Activated CD4-positive, alpha-beta T cell treated with anti-CD3 and anti-CD28 coated beads, Interleukin-2, amount 50 U/mL, for 24 hours (primary cell): Measurements from ENCODE around the gene MCOLN2.
"Not testable (repeated sequence)": the region's sequence is repeated elsewhere in the genome, so short reads cannot be mapped to it uniquely, and the experiment has no call there.

Experiments used
- DNase-seq, 2 donors: peaks; one replicate each; pipeline ENCODE4 v3.0.0-alpha.2; 2020; ENCODE audit warnings: low read depth in 1 of 2, low spot score in 1 of 2

Gene MCOLN2

GRCh38 chr1:84996846-84997666 is at the start of gene MCOLN2:
Gene MCOLN2 (minus strand): TSS chr1:84997113. CDS start chr1:84996872, 241 bp downstream.
- peak in 1 of 2 donors; percentile 30 for DNase-seq

- DNase-seq = no peak
These were observed 45.5 kb upstream of the MCOLN2 start for GRCh38 chr1:85042413-85042812.

- no peak for DNase-seq
These were observed 44.9 kb upstream of the MCOLN2 start for GRCh38 chr1:85041793-85042192.

GRCh38 chr1:85033221-85033620 is 36.3 kb upstream of the MCOLN2 start:
- DNase-seq = no peak

GRCh38 chr1:85030536-85030935 is 33.6 kb upstream of the MCOLN2 start:
- no peak for DNase-seq

- DNase-seq = no peak
These were observed 31.2 kb upstream of the MCOLN2 start for GRCh38 chr1:85028151-85028550.

GRCh38 chr1:85027242-85027983 is 30.5 kb upstream of the MCOLN2 start:
- DNase-seq = no peak

- DNase-seq = no peak
These were observed 29.0 kb upstream of the MCOLN2 start for GRCh38 chr1:85025940-85026339.

GRCh38 chr1:85024736-85025135 is 27.8 kb upstream of the MCOLN2 start:
- no peak for DNase-seq

- DNase-seq = no peak
These were observed 25.8 kb upstream of the MCOLN2 start for GRCh38 chr1:85022700-85023099.

- no peak for DNase-seq
These were observed 23.1 kb upstream of the MCOLN2 start for GRCh38 chr1:85019994-85020393.

- DNase-seq = no peak
These were observed 18.9 kb upstream of the MCOLN2 start for GRCh38 chr1:85015826-85016225.

GRCh38 chr1:85005641-85006040 is 8.7 kb upstream of the MCOLN2 start:
- not testable (repeated sequence) for DNase-seq

- DNase-seq = no peak
These were observed 4.8 kb upstream of the MCOLN2 start for GRCh38 chr1:85001742-85002141.

GRCh38 chr1:84998642-84999280 is 1.8 kb upstream of the MCOLN2 start:
- DNase-seq = no peak

GRCh38 chr1:84997667-84998600 is 1.0 kb upstream of the MCOLN2 start:
- DNase-seq = no peak

GRCh38 chr1:84995484-84996334 is 1.2 kb downstream of the MCOLN2 start:
- no peak for DNase-seq

- DNase-seq = no peak
These were observed 5.6 kb downstream of the MCOLN2 start for GRCh38 chr1:84991097-84991920.

- DNase-seq = no peak
These were observed 8.3 kb downstream of the MCOLN2 start for GRCh38 chr1:84988588-84988987.
